ENCODE results near the gene DOCK6.

Gene DOCK6

DNA sequence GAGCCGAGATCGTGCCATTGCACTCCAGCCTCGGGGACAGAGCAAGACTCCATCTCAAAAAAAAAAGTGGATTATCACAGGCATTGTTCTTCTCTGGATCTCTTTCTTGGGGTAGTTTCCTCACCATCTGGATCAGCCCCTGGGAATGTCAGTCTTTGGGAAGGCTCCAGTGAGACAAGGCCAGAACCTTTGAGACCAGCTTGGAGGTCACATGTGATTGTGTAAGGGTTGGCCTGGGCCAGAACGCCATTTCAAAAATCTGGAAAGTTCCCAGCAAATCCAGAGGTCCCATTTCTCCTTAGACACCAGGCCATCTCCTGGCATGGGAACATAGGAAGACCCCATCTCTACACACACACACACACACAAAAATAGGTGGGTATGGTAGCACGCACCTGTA lies 37.2 kb downstream of the DOCK6 start:
- DNase-seq (ENCODE audit: low read depth in 2 of 2) = no peak

DNA sequence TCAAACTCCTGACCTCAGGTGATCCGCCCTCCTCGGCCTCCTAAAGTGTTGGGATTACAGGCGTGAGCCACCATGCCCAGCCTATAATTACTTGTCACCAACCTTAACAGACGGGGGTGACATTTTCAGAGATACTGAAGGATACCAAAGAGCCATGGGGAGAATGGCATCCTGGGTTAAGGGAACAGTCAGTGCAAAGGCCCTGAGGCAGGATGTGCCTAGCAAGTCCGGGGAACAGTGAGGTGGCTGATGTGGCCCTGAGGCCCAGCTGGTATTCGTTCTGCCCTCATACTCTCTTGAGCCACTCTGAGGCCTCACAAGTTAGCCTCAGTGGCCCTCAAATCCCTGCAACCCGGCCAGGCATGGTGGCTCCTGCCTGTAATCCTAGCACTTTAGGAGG lies 37.9 kb downstream of the DOCK6 start:
- DNase-seq (ENCODE audit: low read depth in 2 of 2) = no peak

DNA sequence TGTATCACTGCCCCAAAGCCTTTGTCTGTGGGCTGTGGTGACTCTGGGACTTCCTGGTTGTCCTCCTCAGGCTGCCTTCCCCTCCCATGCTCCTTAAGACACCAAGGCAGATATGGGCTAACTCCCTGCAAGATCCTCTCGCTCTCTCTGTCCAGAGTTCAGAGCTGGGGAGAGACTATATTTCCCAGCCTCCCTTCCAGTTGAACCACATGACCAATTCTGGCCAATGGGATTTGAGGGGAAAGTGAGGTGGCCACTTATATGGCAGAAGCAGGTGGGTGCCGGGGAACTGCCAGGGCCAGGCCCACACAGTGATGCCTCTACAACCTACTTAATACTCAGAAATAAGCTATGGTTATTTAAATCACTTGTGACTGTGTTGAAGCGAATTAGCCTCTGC lies 39.1 kb downstream of the DOCK6 start:
- no peak for DNase-seq (ENCODE audit: low read depth in 2 of 2)

DNA sequence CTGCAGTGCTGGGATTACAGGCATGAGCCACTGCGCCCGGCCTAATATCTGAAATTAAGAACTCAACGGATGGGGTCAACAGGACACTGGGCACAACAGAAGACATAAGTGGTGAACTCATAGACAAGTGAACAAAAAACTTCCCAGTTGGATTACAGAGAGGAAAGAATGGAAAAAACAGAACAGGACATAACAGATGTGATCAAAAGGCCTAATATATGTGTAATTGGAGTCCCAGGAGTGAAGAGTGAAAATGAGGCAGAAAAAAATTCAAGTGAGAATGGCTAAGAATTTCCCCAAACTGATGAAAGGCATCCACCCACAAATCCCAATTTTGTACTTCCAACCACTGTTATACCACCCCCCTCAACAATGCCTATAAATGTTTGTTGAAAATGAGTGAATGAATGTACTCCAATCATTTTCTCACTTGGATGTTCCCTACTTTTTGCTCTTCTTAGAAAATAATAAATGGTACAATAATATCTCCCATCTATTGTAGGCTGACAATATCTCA lies 41.2 kb downstream of the DOCK6 start:
- DNase-seq (ENCODE audit: low read depth in 2 of 2) = no peak

DNA sequence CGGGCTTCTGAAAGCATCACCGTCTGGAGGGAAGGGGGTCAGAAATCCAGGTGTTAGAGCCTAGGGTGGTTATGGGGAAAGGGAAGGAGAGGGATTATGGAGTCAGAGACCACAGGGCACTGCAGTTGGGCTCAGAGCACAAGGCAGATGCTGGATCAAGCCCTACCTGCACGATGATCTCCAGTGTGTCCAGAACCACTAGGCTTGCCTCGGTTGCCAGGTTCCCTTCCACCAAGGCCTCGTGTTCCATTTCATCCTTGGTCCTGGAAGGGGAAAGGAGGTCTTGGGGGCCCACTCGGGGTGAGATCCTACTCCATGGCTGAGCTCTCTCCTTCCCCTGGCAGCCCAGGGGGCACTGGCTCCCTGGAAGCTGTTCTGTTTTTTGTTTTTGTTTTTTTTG lies 47.9 kb downstream of the DOCK6 start:
- no peak for DNase-seq (ENCODE audit: low read depth in 2 of 2)

DNA sequence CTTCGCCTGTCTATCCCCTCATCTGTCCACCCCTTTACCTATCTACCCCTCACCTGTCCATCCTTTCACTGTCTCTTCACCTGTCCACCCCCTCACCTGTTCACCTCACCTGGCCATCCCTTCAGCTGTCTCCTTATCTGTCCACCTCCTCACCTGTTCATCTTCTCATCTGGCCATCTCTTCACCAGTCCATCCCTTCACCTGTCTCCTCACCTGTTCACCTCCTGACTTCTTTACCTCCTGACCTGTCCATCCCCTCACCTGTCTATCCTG lies 51.7 kb downstream of the DOCK6 start:
- no peak for DNase-seq (ENCODE audit: low read depth in 2 of 2)

DNA sequence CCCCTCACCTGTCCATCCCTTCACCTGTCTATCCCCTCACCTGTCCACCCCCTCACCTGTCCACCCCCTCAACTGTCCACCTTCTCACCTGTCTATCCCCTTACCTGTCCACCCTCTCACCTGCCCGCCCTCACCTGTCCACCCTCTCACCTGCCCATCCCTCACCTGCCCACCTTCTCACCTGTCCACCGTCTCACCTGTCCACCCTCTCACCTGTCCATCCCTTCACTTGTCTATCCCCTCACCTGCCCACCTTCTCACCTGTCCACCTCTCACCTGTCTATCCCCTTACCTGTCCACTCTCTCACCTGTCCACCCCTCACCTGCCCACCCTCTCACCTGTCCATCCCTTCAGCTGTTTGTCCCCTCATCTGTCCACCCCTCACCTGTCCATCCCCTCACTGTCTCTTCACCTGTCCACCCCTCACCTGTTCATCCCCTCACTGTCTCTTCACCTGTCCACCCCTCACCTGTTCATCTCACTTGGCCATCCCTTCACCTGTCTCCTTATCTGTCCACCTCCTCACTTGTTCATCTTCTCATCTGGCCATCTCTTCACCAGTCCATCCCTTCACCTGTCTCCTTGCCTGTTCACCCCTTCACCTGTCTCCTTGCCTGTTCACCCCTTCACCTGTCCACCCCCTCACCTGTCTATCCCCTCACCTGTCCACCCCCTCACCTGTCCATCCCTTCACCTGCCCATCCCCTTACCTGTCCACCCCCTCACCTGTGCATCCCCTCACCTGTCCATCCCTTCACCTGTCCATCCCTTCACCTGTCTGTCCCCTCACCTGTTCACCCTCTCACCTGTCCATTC lies 52.3 kb downstream of the DOCK6 start:
- no peak for DNase-seq (ENCODE audit: low read depth in 2 of 2)

DNA sequence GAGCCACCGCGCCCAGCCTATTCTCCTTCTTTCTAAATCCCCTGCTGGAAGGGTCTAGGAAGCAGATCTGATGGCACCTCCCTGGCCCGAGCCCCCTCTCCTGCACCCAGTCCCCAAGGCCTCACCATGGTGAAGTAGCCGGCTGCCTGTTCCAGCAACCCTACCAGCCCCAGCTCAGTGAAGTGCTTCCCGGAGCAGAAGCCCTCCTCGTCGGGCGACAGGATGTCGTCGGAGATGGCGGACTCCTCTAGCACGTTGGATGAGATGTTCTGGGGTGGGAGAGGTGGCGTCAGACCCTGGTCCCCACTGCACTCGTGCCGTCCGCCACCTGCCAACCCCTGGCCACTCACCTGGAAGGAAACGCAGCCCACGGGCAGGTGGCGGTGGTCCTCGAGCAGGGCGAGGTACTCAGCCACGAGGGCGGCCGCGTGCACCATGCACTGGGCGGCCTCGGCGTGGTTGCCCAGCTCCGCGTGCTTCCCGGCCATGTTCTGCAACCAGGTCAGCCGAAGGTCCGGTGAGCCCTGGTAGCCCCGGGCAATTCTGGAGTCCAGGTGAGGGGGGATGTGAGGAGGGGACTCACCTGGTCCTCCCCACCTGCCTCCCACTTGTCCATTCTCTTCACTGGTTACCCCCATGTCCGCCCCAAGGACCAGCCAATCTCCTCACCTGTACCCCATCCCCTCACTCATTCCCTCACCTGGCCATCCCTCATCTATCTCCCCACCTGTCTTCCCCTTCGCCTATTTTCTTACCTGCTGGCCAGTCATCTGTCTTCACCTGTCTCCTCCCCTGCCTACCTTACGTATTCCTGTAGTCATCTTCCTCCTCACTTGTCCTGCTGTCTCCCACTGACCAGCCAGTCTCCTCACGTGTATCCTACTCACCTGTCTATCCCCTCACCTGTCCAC lies 53.5 kb downstream of the DOCK6 start:
- no peak for DNase-seq (ENCODE audit: low read depth in 2 of 2)

DNA sequence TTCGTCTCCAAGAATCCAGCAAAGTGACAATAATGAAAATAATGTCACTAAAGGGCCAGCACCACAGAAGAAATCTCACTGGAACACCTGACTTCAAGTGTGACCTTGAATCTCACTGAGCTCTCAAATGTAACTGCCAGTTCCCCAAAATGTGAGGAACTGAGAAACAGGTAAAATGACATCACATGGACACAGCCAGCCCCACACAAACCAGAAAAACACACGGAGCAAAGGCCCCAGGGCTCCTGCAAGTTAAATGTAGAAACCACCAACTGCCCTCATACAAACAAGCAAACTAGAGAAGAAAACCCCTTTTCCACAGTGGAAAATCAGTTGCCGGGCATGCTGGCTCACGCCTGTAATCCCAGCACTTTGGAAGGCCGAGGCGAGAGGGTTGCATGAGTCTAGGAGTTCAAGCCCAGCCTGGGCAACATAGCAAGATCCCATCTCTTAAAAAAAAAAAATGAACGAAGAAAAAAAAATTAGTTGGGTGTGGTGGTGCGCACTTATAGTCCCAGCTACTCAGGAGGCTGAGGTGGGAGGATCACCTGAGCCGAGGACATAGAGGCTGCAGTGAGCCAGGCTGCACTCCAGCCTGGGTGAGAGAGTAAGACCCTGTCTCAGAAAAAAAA lies 56.3 kb downstream of the DOCK6 start:
- no peak for DNase-seq (ENCODE audit: low read depth in 2 of 2)

DNA sequence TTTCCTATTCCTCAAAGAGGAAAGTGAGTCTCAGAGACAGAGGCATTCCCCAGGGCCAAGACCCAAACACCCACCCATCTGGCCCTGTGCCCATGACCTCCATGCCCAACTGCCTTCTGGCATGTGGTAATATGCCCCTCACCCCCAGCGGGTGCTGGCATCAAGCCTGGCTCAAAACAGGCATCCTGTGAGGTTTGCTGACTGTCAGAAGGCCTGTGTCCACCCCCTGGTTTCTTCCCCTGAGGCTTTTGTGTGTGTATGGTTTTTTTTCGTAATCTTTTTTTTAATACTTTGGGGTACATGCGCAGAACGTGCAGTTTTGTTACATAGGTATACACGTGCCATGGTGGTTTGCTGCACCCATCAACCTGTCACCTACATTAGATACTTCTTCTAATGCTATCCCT lies 57.4 kb downstream of the DOCK6 start:
- DNase-seq (ENCODE audit: low read depth in 2 of 2) = no peak

DNA sequence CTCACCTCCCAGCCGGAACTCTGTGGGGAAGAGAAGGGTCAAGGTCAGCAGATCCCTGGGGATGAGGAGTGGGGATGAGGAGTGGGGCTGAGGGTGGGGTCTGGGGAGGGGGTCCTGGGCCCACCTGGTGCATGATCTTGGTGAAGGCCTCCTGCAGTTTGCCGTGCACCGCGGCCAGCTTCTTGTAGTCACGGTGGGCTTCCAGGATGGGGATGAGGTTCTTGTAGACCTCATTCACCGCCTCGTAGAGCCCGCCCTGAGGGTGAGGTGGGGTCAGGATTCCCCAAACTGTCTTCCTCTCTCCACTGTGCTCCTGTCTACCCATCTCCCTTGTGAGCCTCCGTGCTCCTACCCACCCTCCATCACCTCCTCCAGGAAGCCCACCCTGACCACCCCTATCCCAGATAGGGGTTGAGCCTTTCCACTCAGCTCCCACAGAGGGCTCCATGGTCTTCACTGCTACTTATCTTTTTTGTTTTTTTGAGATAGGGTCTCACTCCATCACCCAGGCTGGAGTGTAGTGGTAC lies 58.2 kb downstream of the DOCK6 start:
- no peak for DNase-seq (ENCODE audit: low read depth in 2 of 2)

DNA sequence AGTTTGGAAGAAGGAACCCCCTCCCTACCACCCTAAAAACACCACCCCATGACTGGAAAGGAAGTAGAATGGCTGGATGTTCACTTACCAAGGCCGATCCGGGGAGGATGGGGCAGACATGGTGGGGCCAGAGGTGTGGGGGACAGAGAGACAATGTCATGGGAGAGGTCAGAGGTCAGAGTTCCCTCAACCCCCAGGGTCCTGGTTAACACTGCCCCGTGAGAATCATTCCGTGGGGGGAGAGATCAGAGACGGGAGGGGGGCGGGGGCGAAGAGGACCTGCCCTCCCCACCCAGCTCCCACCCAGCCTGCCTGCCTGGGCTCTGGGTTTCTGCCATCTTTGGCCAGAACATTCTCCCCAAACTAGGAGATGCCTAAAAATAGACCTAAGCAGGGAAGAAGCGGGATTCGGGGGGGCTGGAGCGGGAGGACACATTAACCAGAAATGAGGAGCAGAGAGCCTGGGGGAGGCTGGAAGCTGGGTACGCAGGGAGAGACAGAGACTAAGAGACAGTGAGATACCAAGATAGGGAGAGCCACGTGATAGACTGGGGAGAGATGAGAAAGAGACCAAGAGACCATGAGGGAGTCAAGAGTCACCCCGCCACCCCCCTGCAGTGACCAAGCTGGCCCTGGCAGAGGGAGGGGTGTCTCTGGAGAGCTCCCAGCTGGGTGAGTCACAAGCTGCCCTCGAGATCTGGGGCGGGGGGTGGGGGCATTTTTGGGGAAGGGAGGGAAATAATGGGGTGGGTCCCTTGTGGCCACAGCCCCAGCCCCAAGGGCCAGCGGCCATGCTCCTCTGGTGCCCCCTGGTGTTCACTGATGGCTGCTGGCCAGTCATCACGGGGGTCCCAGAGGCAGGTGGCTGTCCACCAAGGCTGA lies 58.9 kb downstream of the DOCK6 start:
- DNase-seq (ENCODE audit: low read depth in 2 of 2) = peak in 1 of 2 donors; percentile 28

DNA sequence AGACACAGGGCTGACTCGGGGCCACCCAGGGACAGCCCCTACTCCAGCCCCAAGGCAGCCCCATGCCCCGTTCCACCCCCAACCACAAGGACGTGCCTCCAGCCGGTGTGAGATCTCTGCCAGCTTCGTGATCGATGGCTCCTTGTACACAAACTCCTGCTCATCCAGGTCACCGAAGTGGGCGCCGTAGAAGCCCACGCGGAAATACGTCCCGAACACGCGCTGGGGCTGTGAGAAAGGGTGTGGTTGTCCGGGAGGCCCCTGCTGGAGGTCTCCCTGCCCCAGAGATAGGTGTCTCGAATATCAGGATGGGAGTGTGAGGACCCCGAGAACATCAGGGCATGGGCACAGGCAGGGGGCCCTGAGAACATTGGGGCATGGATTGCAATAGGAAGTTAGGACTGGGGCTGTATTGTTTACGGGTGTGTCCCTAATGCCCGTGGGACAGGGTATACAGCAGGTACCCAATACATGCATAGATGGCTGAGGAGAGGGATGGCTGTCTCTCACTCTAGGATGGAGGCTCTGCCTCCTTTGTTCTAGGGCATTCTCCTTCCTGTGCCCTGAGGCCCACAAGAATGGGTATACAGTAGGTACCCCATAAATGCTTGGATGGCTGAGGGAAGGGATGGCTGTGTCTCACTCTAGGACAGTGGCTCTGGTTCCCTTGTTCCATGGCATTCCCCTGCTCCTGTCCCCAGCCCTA lies 59.7 kb downstream of the DOCK6 start:
- DNase-seq (ENCODE audit: low read depth in 2 of 2) = no peak

DNA sequence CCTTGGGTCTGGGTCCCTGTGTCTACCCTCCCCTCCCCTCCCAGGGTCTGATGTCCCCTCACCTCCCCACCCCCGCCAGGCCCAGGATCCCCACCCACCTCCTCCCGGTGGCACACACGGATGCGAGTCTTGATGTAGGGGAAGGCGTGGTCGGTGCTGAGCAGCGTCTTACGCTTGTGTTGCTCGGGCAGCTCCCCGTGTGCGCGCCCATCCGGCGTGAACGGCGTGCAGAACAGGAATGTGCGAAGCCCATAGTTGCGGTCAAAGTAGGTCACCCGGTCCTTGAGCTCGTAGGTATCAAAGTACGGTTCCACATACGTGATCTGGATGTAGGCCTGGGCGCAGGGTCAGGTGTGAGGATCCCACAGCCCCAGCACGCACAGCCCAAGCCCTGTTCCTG lies 60.5 kb downstream of the DOCK6 start:
- DNase-seq (ENCODE audit: low read depth in 2 of 2) = no peak

DNA sequence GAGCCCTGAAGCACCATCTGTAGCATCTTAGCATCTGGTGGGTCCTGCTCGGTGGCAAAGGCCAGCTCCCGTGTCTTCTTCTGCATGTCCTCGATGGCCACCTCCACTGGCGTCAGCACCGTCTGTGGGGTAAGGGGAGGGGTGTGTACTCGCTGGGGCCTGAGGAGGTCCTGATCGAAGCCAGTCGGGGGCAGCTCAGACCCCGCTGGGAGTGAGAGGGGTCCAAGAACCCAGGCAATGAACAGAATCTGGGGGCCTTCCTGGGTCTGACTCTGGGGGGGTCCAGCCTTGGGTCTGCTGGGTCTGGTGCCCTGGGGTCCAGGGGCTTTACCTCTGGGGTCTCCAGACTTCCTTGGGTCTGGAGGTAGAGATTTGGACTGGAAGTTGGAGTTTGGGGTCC lies 61.4 kb downstream of the DOCK6 start:
- DNase-seq (ENCODE audit: low read depth in 2 of 2) = no peak

DNA sequence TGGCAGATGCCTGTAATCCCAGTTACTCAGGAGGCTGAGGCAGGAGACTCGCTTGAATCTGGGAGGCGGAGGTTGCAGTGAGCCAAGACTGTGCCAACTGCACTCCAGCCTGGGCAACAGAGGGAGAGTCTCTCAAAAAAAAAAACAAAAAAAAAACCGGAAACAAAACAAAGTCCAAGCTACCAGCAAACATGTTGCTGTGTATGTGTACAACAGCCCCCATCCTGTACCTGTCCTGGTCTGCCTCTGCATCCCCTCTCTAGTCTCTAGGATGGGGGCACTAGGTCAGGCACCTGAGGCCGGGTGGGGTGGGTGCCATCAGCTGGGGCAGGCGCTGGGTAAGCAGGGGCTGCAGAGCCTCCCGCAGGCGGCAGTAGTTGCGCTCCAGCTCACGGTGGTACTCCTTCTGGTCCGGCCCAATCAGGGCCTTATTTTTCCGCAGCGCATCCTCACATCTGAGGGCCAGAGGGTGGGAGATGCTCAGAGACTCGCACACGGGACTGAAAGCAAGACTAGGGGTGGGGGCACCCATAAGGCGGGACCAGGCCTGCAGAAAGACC lies 62.2 kb downstream of the DOCK6 start:
- DNase-seq (ENCODE audit: low read depth in 2 of 2) = no peak

DNA sequence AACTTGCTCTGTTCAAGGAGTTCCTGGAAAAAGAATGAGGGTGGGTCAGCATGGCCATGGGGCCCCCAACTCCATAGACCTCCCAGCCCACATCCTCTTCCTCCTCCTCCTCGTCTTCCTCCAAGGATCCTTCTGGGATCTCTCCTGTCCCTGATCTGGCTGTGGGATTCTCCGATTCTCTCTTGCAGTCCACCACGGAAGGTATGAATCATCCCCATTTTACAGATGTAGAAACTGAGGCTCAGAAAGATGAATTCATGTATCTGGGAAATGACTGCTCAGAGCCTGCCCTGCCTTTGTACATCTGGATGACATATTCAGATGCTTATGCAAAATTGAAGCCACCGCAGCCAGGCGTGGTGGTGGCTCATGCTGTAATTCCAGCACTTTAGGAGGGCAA lies 62.8 kb downstream of the DOCK6 start:
- no peak for DNase-seq (ENCODE audit: low read depth in 2 of 2)

DNA sequence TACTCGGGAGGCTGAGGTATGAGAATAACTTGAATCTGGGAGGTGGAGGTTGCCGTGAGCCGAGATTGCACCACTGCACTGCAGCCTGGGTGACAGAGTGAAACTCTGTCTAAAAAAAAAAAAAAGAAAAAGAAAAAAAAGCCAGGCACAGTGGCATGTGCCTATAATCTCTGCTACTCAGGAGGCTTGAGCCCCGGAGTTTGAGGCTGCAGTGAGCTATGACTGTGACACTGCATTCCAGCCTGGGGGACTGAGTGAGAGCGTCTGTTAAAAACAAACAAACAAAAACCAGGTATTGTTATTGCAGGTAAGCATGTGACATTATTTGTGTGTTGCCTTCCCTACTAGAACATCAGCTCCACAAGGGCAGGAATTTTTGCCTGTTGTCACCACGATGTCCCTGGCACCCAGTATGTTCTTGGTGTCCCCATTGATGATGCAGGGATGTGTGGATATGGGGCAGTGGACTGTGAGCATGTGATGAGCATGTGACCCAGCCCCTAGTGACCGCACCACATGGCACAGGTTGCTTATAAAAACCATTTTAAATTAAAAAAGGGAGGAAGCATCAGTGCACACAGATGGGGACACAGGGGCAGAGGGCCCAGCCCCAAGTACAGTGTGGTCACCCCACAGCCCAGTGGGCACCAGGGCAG lies 63.4 kb downstream of the DOCK6 start:
- no peak for DNase-seq (ENCODE audit: low read depth in 2 of 2)

DNA sequence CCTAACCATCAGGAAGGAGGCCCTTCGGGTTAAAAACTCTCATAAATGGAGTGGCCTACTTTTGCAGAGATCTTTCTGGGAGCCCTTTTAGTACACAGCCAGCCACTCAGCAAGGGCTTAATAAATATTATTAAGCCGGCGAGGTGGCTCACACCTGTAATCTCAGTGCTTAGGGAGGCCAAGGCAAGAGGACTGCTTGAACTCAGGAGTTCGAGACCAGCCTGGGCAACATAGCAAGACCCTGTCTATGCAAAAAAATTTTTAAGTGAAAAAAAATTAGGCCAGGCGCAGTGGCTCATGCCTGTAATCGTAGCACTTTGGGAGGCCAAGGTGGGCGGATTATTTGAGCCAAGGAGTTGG lies 64.2 kb downstream of the DOCK6 start:
- DNase-seq (ENCODE audit: low read depth in 2 of 2) = no peak

Measured in stimulated activated CD4-positive, alpha-beta T cell treated with anti-CD3 and anti-CD28 coated beads, Interleukin-4, amount 100 ng/mL, for 48 hours (primary cell).